ENCODE results near the gene FAM107B. TPM values are rescaled to one million over a fixed set of nuclear protein-coding genes. Genes with fewer than 3 reads are reported as not detected.
A peak's percentile ranks its signal among the peaks of the same experiment; 100 is the strongest.

Gene FAM107B
- total RNA-seq, 2 experiments from 2014 or later = 188 to 200 TPM

DNA sequence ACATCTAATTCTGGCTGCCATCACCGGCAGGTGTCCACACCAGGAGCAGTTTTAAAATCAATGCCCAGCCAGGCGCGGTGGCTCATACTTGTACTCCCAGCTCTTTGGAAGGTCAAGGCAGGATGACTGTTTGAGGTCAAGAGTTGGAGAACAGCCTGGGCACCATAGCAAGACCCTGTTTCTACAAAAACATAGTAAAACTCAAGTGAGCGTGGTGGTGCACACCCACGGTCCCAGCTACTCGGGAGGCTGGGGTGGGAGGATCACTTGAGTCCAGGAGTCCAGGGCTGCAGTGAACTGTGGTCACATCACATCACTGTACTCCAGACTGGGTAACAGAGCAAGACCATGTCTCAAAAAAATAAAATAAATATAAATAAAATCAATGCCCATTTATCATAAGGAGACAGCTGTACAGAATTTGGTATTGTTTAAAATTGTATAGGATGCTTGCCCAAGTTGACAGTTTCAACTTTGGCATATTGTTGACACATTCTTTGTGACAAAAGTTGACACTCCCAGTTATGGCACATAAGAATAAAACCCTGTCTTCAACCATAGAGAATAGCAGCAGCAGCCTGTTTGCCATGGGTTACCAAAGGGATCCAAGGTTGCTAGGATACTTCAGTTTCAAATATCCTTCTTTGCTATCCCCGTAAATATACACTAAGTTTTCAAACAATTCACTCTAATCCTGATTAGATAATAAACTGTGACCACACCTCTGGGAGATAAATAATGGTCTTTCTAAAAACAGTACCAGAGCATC is 193.0 kb downstream of the FAM107B start:
- H3K9me3 Mint-ChIP-seq = no peaks in the 10 kb centered on the region
- peaks cover 28% of the 10 kb centered on the region for H3K36me3 Mint-ChIP-seq
- POLR2A ChIA-PET = interaction anchor here (3.7 kb wide), 1 partner anchor 11 kb away, joined by 33 read pairs; no protein-coding TSS in a partner anchor
- ATAC-seq (ENCODE audit: low read depth) = no peak
- H3K27me3 Mint-ChIP-seq = no peaks in the 10 kb centered on the region
- H3K27ac Mint-ChIP-seq = no peak overlapping the region
- peak overlapping the region; percentile 18 for H3K4me3 Mint-ChIP-seq
- peaks cover 70% of the 10 kb centered on the region for H3K4me1 Mint-ChIP-seq
- no peak for DNase-seq

DNA sequence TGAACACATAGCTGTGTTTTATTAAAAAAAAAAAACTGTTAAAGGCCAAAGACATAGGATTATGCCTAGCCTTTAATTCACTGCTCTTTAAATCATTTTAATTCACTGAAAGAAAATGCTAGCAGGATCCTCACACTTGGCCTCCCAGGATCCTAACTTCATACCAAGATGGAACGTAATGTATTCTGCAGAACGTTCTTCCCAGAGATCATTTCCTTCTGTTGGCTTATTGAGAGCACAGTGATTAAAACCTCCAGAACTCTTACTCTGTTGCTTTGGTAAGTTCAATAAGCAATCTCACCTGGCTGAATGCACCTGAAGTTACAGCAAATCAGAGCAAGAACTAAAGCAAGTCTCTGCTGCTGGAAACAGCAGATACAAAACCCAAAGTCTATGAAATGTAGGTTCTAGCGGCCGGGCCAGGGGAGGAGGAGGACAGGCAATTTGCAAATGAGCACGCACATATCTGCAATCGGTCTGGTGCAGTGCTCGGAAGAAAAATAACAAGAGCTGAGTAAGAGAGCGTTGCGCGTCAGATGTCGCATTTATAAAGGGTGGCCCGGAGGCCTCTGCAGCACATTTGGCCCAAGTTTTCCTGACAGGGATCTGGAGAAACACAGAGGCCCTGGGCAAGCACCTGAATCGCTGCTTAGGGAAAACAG is 193.9 kb downstream of the FAM107B start:
- peak overlapping the region; percentile 14 for H3K27ac Mint-ChIP-seq
- DNase-seq = no peak
- POLR2A ChIA-PET = interaction anchor here (0.7 to 3.7 kb wide), 2 partner anchors 7 to 10 kb away, joined by 3 to 33 read pairs; no protein-coding TSS in a partner anchor
- peaks cover 68% of the 10 kb centered on the region for H3K4me1 Mint-ChIP-seq
- ATAC-seq (ENCODE audit: low read depth) = no peak
- H3K36me3 Mint-ChIP-seq = peaks cover 30% of the 10 kb centered on the region
- no peaks in the 10 kb centered on the region for H3K27me3 Mint-ChIP-seq
- H3K9me3 Mint-ChIP-seq = no peaks in the 10 kb centered on the region
- no peak overlapping the region for H3K4me3 Mint-ChIP-seq

DNA sequence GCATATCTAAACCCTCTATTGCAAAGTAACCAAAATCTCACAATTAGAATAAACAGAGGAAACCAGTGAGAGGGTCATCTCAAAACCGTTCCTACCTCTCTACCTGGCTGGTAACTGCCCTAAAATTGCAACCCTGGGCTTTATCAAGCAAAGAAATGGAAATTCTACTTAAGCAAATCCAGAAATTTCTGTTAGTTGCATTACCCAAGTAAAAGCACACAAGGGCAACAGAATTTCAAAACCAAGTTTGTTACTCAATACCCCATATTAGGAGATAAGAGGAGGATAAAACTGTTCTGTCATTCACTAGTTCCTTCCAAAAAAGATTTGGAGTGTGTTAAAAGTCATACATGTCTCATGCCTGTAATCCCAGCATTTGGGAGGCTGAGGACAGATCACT is 195.3 kb downstream of the FAM107B start:
- no peak for ATAC-seq (ENCODE audit: low read depth)

DNA sequence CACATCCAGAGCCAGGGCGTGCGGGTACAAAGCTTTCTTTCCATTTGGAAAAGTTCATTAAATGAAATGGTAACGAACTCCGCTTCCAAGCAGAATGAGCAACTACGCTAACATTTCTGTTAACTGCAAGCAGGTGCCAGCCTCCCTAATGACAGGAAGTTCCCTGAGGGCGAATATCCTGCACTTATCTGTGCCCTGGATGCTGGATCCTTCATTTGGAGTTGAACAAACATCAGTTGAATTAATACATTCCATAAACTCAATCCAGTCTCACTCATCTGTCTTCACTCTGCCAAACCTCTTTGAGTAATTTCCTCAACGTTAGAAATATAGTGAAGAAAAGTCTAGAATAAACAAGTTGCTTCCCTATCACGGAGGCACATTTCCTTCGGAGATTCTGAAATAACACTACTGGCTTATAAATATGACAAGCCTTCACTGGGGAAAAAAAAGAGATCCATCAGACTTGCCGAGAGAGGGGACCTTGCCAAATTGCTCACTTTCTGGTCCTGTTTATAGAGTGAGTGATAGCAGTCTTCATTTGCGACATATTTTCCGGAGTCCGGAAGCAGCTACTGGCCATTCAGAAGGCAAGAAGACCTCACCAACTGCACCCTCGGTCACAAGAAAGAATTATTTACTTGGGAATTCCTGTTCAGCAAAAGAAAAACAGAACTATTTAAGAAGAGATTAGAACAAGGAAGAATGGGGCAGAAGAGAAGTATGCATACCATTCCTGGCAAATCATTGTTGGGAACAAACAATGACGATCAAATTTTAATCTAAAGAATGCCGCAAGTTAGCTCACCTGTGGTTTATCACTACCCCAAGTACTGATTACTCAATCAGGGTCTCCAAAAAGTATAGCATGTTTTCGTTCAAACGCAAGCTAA is 196.4 kb downstream of the FAM107B start:
- peaks cover 37% of the 10 kb centered on the region for H3K36me3 Mint-ChIP-seq
- H3K9me3 Mint-ChIP-seq = no peaks in the 10 kb centered on the region
- POLR2A ChIA-PET = interaction anchor here (1.1 kb wide), 1 partner anchor 9 kb away, joined by 3 read pairs; no protein-coding TSS in a partner anchor
- no peak for ATAC-seq (ENCODE audit: low read depth)
- peaks cover 56% of the 10 kb centered on the region for H3K4me1 Mint-ChIP-seq
- no peak overlapping the region for H3K4me3 Mint-ChIP-seq
- no peaks in the 10 kb centered on the region for H3K27me3 Mint-ChIP-seq
- no peak for DNase-seq
- no peak overlapping the region for H3K27ac Mint-ChIP-seq

More for the DNA sequence above, 195.3 kb downstream of the FAM107B start:
- peaks cover 62% of the 10 kb centered on the region for H3K4me1 Mint-ChIP-seq
- no peak overlapping the region for H3K27ac Mint-ChIP-seq
- no peaks in the 10 kb centered on the region for H3K27me3 Mint-ChIP-seq
- POLR2A ChIA-PET = interaction anchor here (1.1 kb wide), 1 partner anchor 10 kb away, joined by 3 read pairs; no protein-coding TSS in a partner anchor
- H3K4me3 Mint-ChIP-seq = no peak overlapping the region
- H3K9me3 Mint-ChIP-seq = no peaks in the 10 kb centered on the region
- no peak for DNase-seq
- peaks cover 34% of the 10 kb centered on the region for H3K36me3 Mint-ChIP-seq

DNA sequence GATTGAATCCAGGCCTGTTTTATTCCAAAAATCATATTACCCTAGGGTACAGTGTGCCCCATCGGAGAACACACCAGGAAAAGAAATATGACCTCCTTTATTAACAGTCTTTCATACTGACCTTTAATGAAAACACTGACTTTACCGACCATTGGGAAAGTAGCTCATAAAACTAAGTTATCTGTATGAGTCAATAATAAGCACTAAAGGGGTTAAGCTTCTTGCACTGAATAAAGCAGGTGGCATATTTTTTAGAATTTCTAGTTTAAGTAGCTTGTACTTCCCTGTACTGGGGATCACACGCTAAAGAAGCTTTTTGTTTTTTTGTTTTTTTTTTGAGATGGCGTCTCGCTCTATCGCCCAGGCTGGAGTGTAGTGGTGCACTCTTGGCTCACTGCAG is 199.8 kb downstream of the FAM107B start:
- DNase-seq = no peak
- Mint-ChIP-seq H3K9me3 (no peaks in the 10 kb centered on the region), H3K36me3 (peaks cover 40% of the 10 kb centered on the region), H3K27ac (no peak overlapping the region), H3K27me3 (no peaks in the 10 kb centered on the region), H3K4me3 (no peak overlapping the region), H3K4me1 (peaks cover 58% of the 10 kb centered on the region)
- POLR2A ChIA-PET = interaction anchor here (1.0 kb wide), 1 partner anchor 9 kb away, joined by 3 read pairs; no protein-coding TSS in a partner anchor
- no peak for ATAC-seq (ENCODE audit: low read depth)

DNA sequence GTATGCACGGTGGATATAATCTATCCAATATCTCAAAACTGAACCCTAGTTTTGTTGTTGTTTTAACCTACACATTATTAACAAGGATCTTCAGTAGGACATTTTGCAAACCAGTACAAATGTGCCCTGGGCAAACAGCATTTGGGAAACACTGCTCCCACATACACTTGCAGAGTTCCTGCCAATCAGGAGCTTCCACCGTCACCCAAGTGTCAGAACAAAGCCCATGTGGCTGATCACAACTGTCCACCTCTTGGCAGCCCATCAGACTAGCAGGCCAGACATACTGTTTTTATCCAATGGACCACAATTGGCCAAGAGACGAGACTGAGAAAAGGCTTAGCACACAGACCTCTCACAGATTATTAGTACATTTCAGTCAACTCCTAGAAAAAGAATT is 200.4 kb downstream of the FAM107B start:
- H3K4me1 Mint-ChIP-seq = peaks cover 57% of the 10 kb centered on the region
- DNase-seq (no peak), ATAC-seq (ENCODE audit: low read depth) (no peak)
- POLR2A ChIA-PET = interaction anchor here (1.0 kb wide), 1 partner anchor 9 kb away, joined by 3 read pairs; no protein-coding TSS in a partner anchor
- H3K27me3 Mint-ChIP-seq = no peaks in the 10 kb centered on the region
- H3K9me3 Mint-ChIP-seq = no peaks in the 10 kb centered on the region
- no peak overlapping the region for H3K4me3 Mint-ChIP-seq
- H3K27ac Mint-ChIP-seq = no peak overlapping the region
- peaks cover 41% of the 10 kb centered on the region for H3K36me3 Mint-ChIP-seq

DNA sequence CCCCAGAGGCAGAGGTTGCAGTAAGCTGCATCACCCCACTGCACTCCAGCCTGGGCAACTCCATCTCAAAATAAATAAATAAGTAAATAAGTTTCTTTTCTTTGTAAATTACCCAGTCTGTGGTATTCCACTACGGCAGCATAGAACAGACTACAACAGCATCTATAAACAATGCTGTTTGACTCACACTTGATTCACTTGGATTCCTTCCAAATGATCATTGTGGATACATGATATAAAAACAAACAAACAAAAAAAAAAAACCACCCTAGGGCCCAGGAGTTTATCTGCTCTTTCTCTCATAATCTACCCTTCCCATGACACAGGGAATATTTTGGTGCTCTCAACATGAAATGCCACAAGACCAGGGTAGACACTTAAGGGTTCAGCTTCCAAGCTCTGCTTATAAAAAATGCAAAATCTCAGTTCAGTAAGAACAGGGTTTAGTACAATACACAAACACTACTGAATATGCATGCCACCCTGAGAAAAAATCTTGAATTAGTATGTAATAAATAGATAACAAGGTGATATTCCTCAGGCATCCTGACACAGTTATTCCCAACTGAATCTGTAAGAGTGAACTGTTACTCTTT is 200.9 kb downstream of the FAM107B start:
- no peaks in the 10 kb centered on the region for H3K9me3 Mint-ChIP-seq
- DNase-seq (no peak), ATAC-seq (ENCODE audit: low read depth) (no peak)
- no peaks in the 10 kb centered on the region for H3K27me3 Mint-ChIP-seq
- H3K27ac Mint-ChIP-seq = peak overlapping the region; percentile 65
- peaks cover 60% of the 10 kb centered on the region for H3K4me1 Mint-ChIP-seq
- POLR2A ChIA-PET = interaction anchor here (0.7 kb wide), 1 partner anchor 18 kb away, joined by 3 read pairs; no protein-coding TSS in a partner anchor
- peaks cover 43% of the 10 kb centered on the region for H3K36me3 Mint-ChIP-seq
- no peak overlapping the region for H3K4me3 Mint-ChIP-seq

DNA sequence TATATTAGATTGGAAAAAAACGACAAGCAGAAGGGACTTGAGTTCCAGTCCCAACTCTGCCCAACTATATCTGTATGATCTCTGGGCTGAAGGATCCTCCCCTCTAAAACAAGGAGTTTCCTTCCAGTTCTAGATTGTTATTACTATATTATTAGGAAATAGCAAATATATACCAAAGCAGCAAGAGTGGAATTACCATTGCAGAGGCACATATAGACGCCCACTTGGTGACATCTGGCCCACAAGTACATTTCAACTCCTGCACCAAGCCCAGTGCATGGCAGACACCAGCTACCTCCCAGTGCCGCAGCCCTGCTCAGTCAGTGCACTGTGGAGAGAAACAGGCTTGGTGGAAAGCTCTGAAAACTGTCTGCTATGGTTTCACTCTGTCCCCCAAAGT is 201.9 kb downstream of the FAM107B start:
- H3K36me3 Mint-ChIP-seq = peaks cover 44% of the 10 kb centered on the region
- DNase-seq (no peak), ATAC-seq (ENCODE audit: low read depth) (no peak)
- no peaks in the 10 kb centered on the region for H3K27me3 Mint-ChIP-seq
- no peaks in the 10 kb centered on the region for H3K9me3 Mint-ChIP-seq
- H3K4me3 Mint-ChIP-seq = no peak overlapping the region
- POLR2A ChIA-PET = interaction anchor here (0.7 to 1.0 kb wide), 2 partner anchors 19 to 265 kb away, joined by 3 read pairs; partner anchors contain the start of genes CDNF, HSPA14 and MSANTD7
- H3K4me1 Mint-ChIP-seq = peaks cover 61% of the 10 kb centered on the region
- no peak overlapping the region for H3K27ac Mint-ChIP-seq

DNA sequence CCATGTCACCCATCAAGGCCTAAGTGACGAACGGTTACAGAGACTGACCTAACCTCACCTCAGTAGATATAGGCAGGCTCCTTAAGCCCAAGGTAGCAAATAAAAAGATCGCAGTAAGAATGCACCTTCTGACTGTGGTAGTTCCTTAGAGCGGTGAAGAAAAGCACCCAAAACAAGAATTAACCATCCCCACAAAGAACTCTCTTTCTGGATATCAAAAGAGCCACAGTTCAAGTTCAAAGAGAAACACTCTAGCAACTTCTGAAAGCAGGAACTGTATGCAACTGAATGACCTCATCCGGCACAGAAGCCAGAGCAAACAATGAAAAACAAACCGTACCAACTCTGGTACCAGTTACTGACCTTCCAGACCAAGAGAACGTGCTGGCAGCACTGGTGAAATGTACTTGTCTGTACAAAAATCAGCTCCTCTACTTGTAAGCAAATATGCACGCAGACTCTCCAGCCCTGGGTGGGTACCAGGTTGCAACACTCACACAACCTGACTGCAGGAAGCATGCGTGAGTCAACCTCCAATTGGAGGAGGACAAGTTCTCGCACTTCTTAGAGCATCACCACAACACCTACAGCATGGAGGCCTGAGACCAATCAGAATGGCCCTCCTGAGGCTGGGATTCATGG is 202.7 kb downstream of the FAM107B start:
- DNase-seq (peak; percentile 62), ATAC-seq (ENCODE audit: low read depth) (peak; percentile 76)
- H3K9me3 Mint-ChIP-seq = no peaks in the 10 kb centered on the region
- peaks cover 66% of the 10 kb centered on the region for H3K4me1 Mint-ChIP-seq
- peak overlapping the region; percentile 97 for H3K27ac Mint-ChIP-seq
- H3K27me3 Mint-ChIP-seq = no peaks in the 10 kb centered on the region
- peak overlapping the region; percentile 87 for H3K4me3 Mint-ChIP-seq
- peaks cover 45% of the 10 kb centered on the region for H3K36me3 Mint-ChIP-seq
- POLR2A ChIA-PET = interaction anchor here (0.7 to 4.6 kb wide), 6 partner anchors 11 to 306 kb away, joined by 3 to 33 read pairs (median 3); partner anchors contain the start of genes CDNF, HSPA14, MSANTD7 and SUV39H2

DNA sequence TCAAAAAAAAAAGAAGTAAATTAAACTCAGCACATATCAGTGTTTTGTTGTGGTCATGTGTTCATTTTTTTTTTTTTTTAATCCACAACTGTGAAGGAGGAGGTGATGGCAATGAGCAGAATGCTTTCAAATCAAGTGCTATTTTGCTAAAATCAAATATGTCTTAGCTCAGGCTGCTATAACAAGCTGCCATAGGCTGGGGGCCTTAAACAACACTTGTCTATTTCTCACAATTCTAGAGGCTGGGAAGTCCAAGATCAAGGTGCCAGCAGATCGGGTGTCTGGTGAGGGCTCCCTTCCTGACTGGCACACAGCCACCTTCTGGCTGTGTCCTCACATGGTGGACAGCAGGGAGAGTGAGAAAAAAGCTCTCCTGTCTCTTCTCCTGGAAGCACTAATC is 203.9 kb downstream of the FAM107B start:
- POLR2A ChIA-PET = interaction anchor here (0.7 to 4.6 kb wide), 6 partner anchors 12 to 308 kb away, joined by 3 to 33 read pairs (median 8); partner anchors contain the start of genes CDNF and SUV39H2
- no peaks in the 10 kb centered on the region for H3K27me3 Mint-ChIP-seq
- H3K4me3 Mint-ChIP-seq = peak overlapping the region; percentile 87
- H3K9me3 Mint-ChIP-seq = peaks cover 4% of the 10 kb centered on the region
- ATAC-seq (ENCODE audit: low read depth) (no peak), DNase-seq (no peak)
- H3K4me1 Mint-ChIP-seq = peaks cover 68% of the 10 kb centered on the region
- H3K36me3 Mint-ChIP-seq = peaks cover 47% of the 10 kb centered on the region
- H3K27ac Mint-ChIP-seq = peak overlapping the region; percentile 97

DNA sequence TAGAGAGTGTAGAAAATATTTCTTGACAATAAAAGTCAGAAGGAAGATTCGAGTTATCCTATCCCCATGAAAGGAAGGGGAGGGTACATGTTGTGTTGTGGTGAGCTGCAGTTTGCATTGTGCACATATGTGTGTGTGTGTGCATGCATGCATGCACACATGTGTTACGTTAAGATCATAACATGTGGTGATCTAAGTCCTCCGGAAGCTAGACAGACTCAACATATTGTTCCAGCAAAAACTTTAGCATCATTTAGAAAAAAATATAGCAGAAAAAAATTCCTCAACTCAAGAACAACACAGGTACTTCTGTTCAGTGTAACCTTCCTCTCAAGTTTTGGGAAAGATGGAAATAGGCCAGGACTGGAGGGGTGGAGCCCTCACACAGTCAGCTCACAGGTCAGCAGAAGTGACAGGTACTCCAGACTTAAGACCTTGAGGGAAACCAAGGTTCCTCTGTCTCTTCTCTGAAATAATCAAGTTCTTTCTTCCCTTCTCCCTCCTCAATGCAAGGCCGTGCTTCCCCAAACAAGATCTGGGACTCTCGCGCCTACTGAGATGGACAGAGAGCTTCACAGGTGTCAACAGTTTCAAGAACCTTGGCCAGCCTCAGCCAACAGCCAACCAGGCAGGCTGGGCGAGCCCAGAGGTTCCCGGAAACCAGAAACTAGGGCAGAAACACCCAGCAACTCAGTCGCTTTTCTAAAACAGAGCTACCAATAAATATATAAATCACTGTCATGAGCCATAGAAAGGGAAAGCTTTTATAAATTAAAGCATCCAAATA is 205.2 kb downstream of the FAM107B start:
- DNase-seq (no peak), ATAC-seq (ENCODE audit: low read depth) (peak; percentile 32)
- Mint-ChIP-seq H3K27me3 (no peaks in the 10 kb centered on the region), H3K36me3 (peaks cover 52% of the 10 kb centered on the region), H3K27ac (peak overlapping the region; percentile 97), H3K4me3 (peak overlapping the region; percentile 87), H3K4me1 (peaks cover 72% of the 10 kb centered on the region), H3K9me3 (peaks cover 4% of the 10 kb centered on the region)
- POLR2A ChIA-PET = interaction anchor here (0.7 to 4.6 kb wide), 12 partner anchors 9 to 269 kb away, joined by 3 to 33 read pairs (median 4); partner anchors contain the start of gene CDNF
